H1 (cell line): ENCODE results near the gene GRIK2.

ENCODE experiments used
- CTCF ChIP-seq, 3 experiments: IDR thresholded peaks; 1 replicate in 2 of 3; 2 replicates in 1 of 3; pipeline versions ENCODE4 v1.5.1 to v1.6.1; 2011; ENCODE audit warnings: low read length in 3 of 3, mild to moderate bottlenecking in 3 of 3, inconsistent platforms in 2 of 3, low read depth in 1 of 3, moderate library complexity in 1 of 3; ENCODE audit not compliant: insufficient read depth in 1 of 3; ENCODE audit errors: control extremely low read depth in 1 of 3
- EP300 ChIP-seq, 2 experiments: IDR thresholded peaks; 1 replicate in 1 of 2; 2 replicates in 1 of 2; pipeline ENCODE4 v1.6.1; 2011 to 2012; ENCODE audit warnings: low read depth in 2 of 2, low read length in 2 of 2, mild to moderate bottlenecking in 2 of 2, borderline replicate concordance in 1 of 2, inconsistent platforms in 1 of 2, moderate library complexity in 1 of 2
- MAFK ChIP-seq: IDR thresholded peaks from 2 replicates; pipeline ENCODE4 v1.6.1; 2012; ENCODE audit warnings: low read depth, mild to moderate bottlenecking, improper control_type of control experiment, low read length
- POLR2A ChIP-seq, 2 experiments: IDR thresholded peaks; 1 replicate in 1 of 2; 2 replicates in 1 of 2; pipeline ENCODE4 v1.6.1; 2011; ENCODE audit warnings: low read depth in 2 of 2, low read length in 2 of 2, mild to moderate bottlenecking in 2 of 2; ENCODE audit errors: control extremely low read depth in 1 of 2
- POLR2AphosphoS5 ChIP-seq: IDR thresholded peaks from 2 replicates; pipeline ENCODE4 v1.6.1; 2011; ENCODE audit warnings: low read depth, low read length
- RFX5 ChIP-seq: IDR thresholded peaks from 2 replicates; pipeline ENCODE4 v1.6.1; 2011; ENCODE audit warnings: low read depth, low read length, improper control_type of control experiment, borderline replicate concordance
- RXRA ChIP-seq: IDR thresholded peaks from 2 replicates; pipeline ENCODE4 v1.6.1; 2011; ENCODE audit warnings: low read depth, mild to moderate bottlenecking, low read length, moderate library complexity; ENCODE audit not compliant: insufficient read depth

- no peak for TF ChIP-seq POLR2A (IDR thresholded peaks at IDR 0.05; ENCODE audit: control extremely low read depth in 1 of 2, low read depth in 2 of 2, low read length in 2 of 2)
- no peak for TF ChIP-seq EP300 (IDR thresholded peaks at IDR 0.05; ENCODE audit: borderline replicate concordance in 1 of 2, low read depth in 2 of 2, low read length in 2 of 2)
- TF ChIP-seq CTCF (IDR thresholded peaks at IDR 0.05; ENCODE audit: control extremely low read depth in 1 of 3, insufficient read depth in 1 of 3, low read depth in 1 of 3, low read length in 3 of 3), result no peak
- no peak for TF ChIP-seq RFX5
- no peak for TF ChIP-seq MAFK
- TF ChIP-seq RXRA, result no peak
- no peak for TF ChIP-seq POLR2AphosphoS5
Observed at GRCh38 chr6:101482606-101483005, 89.1 kb downstream of the GRIK2 start.
